Activated CD4-positive, alpha-beta T cell treated with anti-CD3 and anti-CD28 coated beads for 24 hours (primary cell): ENCODE data around the gene SPON2.

Source experiments
- DNase-seq, 2 donors: peaks; one replicate each; pipeline ENCODE4 v3.0.0-alpha.2; 2020; ENCODE audit warnings: low read depth in 2 of 2

The SPON2 gene

DNA sequence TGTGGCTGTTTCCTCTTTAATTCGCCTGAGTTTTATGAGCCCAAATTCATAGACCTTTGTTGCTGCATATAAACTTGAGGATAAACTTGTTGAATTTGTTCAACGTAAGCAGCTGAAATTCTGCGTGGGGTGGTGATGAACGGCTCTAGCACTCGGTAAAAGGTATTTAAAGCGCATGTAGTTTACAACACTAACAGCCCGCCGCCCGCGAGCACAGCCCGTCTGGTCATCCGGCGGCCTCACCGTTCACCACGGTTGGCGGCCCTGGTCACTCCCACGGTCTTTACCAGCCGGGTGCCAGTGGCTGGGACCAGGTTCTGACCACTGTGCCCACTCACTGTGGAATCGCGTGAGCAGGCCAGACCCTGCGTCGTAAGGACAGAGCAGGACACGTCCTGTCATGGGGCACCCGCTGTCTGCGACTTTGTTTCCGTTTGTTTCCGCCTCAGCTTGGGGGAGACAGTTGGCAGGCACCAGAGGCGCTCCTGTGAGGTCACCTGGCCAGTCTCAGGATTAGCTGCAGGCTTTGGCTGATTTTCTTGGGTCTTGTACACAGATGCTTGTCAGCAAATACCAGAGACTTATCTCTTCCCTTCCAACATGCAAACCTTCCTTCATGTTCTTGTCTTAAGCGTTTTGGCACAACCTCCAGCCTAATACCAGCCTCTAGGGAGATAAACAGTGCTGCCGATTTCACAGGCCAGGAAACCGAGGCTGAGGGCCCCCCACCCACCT, 36.8 kb upstream of the SPON2 start:
- DNase-seq: no peak

DNA sequence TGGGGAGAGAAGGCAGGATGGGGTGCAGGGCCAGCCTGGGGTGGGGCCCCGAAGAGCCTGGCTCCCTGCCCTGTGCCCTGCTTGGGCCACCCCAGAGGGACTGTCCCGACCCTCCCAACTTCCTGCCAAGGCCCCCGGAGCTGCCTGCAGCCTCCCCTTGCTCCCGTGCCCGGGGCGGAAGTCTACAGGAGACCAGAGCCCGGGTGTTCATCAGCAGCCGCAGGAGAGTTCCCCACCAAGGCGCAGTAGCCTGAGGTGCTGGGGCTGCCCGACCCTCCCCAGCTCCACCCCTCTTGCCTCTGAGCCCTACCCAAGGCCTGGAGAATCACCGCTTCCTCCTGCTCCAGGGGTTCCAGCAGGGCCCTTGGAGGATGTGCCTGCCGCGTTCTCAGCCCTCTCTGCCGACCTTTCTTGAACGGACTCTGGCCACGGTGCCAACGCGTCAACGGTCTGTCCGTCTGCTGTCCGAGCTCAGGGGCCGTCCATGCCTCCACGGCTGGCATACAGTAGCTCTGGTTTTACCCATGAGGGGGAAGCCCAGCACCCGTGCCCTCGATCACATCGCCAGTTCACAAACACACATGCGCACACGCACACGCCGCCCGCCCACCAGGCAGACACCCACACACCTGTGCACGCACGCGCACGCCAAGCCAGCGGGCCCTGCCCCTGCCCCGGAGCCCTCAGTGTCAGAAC, 36.0 kb upstream of the SPON2 start:
- DNase-seq: no peak

DNA sequence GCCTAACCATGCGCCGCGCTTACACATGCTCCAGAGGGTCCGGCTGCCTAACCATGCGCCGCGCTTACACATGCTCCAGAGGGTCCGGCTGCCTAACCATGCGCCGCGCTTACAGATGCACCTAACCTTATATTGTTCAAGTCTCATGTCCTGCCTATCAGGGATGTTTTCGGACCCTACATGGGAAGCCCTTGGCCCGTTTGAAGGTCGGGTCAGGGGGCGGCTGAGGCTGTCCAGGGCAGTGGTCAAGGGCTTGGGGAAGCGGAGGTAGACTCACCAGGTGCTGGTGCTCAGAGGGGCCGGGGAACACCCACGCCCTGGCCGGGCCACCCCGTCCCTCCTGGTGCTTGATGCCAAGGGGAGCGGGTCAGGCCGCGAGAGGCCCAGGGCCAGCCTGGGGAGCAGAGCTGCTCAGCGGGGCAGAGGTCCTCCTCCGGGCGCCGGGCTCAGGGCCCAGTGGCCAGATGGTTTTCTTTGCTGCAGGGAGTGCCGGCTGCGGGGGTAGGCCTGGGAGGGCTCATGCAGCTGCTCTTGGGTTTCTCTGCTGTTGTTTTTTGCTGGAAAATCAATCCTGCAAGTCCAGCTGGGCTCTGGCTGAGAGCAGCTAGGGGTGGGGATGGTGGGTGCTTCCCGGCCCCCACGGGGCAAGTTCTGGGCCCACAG, 35.4 kb upstream of the SPON2 start:
- no peak for DNase-seq

DNA sequence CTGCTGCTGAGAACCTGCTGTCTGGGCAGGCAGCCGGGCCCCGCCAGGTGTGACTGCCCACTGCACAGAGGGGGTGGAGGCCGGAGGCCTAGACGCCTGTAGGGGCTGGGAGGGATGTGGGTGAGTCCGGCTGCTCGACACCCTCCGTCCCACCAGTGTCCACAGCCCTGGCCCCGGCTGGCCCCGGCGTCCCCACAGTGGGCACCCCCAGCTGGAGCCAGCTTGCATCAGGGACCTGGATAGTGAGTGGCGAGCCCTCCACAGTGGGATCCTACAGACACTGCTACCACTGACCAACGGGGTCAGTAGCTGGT, 34.7 kb upstream of the SPON2 start:
- DNase-seq: no peak

DNA sequence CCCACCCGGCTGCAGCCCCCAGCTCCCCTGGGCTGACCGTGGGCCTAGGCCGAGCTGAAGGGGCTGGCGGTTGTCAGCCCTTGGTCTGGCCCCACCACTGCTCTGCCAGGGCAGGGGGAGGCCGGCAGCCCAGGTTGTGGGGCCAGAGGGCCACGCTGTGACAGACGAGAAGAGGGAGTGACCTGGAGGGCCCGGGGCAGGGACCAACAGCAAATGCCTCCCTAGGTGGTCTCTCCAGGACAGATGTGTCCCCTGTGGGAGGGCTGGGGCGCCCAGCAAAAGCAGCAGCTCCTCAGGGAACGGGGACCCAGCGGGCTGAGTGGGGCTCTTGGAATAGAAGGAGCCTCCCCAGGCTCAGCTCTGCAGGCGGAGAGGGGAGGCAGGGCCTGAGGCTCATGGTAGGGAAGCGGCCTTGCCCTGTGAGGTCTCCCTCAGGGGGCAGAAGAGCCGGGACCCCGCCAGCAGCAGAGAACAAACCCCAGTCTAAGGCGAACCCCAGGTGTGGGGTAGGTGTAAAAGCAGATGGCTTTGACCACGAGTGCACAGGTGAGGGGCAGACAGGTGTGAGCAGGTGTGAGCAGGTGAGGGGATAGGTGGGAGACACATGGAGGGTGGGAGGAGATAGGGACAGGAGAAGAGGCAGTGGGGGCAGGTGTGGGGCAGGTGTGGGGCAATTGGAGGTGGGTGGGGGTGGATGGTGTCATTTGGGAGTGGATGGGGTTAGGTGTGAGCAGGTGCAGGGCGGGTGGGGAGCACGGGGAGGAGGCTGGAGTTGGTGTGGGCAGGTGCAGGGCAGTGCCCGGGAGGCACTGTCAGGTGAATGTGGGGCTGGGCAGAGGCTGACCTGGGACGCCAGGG, 34.1 kb upstream of the SPON2 start:
- DNase-seq: no peak

DNA sequence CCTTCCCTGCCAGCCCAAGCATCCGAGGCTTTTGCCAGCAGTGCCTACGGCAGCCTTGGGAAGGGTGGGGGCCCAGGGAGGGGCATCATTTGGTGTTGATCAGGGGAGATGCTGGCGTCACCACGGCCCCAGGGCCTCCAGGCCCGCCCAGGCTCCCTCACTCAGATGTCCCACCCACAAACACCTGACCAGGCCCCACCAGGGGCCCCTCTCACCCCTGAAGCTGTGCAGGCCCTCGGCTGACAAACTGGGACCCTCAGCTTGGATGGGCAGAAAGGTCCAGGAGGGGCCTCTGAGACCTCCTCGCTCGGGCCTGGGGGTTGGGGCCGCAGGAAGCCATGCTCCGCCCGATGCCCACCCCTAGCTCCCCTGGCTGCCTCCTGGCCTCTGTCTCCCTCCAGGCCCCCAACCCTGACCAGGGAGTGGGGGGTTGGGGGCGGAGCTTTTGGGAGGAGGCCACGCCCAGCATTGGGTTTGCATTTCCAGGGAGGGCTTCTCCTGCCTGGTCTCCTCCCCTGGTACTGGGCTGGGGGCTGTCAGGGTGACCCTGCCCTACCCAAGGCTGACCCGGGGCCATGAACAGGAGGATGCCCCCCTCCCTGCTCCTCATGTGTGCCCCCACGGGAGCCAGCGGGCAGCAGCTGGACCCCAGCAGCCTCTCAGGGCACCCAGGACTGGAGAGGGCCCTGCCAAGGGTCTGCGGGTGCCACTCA, 33.4 kb upstream of the SPON2 start:
- no peak for DNase-seq

DNA sequence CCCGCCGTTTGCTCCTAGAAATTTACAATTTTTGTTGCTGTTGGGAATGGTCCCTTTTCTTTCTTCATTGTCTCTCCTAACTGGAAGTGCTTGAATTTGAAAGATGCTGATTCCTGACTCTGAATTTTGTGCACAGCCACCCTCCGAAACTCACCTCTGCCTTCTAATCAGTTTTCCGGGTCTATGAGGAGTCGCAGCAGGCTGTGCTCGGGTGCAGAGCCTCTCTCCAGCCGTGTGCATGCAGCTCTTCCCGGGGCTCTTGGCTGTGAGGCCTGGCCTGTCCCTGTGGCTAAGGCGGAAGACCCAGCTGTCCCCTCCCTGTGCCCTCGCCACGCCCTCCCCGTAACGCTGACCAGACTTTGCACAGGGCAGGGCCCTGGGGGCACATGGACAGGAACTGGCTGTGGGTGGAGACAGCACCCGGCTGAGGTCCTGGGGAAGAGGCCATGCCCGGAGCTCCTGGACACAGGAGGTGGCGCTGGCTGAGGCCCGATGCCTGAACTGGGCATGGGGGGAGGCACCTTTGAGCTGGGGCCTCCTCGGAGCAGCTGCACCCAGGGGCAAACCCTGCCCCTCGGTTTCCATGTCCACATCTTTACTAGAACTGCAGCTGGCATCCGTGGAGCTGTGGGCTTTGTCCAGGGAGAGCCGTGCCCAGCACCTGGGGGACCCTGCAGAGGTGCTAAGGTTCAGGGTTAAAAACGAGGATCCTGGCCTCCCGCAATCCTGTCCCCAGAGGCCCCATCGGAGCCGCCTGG, 32.6 kb upstream of the SPON2 start:
- DNase-seq: no peak

DNA sequence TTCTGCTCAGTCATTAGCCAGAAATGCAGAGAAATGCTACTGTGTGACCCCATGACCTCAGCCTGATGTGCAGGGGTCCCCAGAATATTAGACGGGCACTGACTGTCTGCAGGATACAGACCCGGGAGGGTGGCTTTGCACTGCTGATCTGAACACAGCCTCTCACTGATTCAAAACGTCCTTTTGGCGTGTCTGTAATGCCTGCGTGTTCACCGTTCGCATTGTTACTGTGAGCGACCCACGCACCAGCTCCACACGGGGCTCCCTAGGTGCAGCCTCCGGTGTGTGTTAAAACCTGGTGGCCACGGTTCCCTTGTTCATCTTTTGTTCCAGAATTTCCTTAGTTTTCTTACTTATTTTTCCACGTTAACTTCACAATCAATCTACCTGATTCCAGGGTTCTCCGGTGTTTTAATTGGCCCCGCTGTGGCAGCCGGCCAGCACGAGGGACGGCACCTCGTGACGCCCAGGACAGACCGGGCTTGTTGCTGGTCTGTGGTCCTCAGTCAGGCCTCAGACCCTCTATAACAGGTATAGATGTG, 32.0 kb upstream of the SPON2 start:
- DNase-seq: no peak

DNA sequence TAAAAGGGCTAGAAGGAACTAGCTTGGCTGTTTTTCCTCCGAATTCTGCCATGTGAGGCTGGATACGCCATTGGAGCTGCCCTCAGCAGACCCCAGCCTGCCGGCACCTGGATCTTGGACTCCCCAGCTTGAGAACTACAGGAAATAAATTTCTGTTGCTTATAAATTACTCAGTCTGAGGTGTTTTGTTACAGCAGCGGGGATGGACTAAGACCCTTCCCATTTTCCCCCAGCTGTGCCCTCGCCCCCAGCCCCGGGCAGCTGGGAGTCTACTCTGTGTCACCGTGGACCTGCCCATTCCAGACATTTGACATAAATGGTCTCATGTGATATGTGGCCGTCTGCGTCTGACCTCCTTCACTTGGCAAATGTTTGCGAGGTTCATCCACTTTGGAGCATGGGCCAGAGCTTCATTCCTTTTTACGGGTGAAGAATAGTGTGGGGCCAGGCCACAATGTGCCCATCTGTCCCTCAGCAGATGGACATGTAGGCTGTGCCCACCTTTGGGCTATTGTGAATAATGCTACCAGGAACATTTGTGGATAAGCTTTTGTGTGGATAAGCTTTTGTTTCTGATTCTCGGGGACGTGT, 30.7 kb upstream of the SPON2 start:
- DNase-seq: no peak

DNA sequence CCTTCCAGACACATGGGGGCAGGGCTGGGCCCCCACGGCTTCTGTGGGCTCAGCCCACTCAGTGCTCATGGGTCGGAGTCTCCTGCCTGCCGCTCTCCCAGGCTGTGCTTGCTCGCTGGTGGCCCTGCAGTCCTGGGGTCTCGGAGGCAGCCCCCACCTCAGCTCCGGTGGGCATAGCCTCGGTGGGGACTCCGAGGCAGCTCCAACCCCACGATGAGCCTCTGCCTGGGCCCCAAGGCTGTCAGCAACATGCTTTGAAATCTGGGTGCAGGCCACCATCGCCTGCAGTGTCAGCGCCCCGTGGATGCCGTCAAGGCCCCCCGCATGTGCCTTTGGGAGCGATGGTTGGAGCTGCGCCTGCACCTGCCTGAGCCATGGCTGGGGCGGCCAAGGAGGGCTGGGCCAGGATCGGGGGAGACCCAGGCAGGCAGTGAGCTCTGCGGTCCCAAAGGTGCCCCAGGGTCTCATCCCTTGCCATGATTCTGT, 30.2 kb upstream of the SPON2 start:
- no peak for DNase-seq

DNA sequence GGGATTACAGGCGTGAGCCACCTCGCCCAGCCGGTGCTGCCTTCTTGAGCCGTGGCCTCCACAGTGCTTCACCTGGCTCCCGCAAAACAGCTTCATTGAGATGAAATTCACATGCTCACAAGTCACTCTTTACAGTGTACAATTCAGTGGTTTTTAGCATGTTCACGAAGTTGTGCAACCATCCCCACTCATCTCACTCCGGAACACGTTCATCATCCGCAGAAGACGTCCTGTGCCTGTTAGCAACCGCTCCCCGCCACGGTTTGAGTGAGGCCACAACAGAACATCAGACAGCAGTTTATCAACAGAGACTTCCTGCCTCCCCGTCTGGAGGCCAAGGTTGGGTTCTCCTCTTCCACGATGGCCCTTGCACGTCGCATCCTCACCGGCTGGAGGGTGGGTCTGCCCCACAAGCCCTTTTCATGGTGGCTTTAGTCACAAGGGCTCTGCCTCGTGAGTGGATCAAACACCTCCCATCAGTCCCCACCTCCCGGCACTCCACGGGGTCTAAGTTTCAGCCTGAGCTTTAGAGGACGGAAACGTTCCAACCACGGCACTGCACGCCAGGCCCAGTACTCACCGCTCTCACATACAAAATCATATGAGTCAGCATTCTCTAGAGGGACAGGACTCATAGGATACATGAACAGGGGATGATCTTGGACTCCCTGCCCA, 29.6 kb upstream of the SPON2 start:
- peak; percentile 54 to 58 for DNase-seq

DNA sequence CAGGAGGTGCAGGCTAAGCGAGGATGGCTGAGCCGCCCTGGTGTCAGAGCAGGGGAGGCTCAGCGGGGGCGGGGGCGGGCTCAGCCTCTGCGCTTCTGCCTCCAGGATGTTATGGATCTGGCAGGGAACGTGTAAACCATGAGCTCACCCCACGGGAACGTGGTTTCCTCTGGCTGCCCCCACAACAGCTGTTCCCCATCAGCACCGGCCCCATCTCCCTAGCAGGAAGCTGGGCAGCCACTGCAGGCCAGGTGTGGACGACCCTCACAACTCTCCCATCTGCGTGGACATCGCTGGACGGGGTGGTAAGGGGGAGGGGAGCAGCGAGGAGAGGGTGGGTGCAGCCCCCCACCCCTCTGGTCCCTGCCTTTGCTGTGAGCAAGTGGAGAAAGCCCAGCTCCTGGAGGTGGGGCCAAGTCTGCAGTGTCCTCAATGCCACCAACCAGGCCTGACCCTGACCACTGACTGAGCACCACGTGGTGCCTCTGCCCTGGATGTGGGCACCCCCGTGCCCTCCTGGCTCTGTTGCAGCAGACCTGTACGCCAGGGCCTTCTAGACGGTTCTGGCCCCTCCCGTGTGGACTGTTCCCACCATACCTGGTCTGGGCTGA, 28.1 kb upstream of the SPON2 start:
- no peak for DNase-seq

DNA sequence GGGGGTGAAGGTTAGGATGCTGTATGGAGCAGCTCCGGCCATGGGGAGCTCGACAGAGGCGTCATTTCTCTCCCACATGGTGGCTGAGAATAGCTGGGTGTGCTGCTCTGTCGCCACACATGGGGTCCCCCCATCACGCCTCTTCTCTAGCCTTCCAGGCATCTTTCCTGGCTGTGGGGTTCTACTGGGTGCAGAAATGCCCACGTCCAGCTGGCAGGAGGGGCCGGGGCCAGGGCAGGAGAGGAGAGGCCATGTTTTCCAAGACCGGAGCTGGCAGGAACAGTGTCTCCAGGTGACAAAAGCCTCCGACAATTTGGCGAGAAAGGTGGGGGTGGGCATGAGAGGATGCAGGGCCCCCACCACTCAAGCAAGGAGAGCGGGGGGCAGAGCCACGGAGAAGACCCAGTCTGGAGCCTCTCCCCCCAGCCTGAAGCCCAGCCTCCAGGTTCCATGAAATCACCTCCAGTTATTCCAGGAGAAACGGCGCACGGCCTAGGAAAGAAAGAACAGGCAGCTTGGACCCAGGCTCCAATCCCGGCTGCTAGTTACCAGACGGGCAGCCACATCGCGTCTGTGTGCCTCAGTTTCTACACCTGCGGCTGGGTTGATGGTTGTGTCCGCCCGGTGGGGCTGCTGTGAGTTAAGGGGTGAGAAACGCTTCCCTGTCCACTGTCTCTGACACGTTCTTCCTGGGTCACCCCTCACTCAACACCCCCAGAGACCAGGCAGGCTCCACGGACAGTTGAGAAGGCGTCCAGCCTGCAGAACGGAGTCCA, 27.4 kb upstream of the SPON2 start:
- DNase-seq: no peak

DNA sequence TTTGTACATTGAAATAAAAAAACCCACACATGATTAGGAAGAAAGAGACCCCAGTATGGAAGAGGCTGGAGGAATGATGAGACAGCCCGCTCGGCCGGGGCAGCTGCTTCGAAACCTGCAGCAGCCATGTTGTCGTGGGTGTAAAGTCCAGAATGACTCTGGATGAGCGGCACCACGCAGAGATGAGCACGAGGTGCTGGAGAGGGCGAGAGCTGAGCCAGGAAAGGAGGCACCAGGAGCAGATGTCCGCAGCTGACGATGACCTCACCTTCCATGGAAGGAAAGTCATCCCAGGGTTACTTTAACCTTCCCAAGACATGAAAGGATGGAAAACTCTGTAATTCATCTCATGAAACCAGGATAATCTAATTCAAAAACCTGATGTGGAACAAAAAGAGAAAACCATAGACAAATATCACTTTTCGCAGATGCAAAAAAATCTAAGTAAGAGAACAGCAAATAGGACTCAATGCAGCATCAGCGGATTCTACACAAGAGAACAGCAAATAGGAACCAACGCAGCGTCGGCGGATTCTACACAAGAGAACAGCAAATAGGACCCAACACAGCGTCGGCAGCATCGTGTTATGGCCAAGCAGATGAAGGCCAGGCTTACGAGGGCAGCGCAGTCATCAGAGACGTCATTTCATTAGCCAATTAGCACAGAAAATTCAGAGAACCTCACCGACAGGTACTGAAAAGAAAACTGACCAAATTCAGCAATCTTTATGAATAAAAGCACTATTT, 25.9 kb upstream of the SPON2 start:
- no peak for DNase-seq

DNA sequence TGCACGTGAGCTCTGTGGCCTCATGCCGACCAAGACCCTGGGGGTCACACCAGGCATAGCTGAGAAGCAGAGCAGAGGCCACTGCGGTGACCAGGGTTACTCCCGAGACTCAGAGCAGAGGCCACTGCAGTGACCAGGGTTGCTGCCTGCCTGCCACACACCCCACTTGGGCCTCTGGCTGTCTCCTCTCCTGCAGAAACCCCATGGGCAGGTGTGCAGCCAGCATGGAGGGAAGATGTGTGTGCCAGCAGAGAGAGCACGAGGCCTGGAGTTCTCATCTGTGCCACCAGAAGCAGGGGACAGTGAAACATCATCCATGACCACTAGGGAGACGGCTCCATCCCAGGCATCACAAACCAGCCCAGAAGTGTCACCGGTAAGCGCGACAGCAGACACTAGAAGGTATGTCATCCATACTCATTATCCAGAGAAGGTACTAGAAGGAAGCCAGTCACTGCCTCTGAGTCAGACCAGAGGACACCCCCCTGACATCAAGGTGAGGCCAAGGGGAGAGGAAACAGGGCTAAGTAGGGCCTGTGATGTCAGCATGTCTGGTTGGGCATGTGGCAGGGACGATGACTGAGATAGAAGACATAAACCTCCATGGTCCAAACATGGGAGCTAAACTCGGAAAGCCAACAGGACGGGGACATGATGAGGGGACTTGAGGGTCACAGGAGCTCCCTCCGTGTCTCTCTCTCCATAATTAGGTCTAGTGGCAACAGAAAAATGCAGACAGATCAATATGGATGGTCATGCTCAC, 24.2 kb upstream of the SPON2 start:
- no peak for DNase-seq

DNA sequence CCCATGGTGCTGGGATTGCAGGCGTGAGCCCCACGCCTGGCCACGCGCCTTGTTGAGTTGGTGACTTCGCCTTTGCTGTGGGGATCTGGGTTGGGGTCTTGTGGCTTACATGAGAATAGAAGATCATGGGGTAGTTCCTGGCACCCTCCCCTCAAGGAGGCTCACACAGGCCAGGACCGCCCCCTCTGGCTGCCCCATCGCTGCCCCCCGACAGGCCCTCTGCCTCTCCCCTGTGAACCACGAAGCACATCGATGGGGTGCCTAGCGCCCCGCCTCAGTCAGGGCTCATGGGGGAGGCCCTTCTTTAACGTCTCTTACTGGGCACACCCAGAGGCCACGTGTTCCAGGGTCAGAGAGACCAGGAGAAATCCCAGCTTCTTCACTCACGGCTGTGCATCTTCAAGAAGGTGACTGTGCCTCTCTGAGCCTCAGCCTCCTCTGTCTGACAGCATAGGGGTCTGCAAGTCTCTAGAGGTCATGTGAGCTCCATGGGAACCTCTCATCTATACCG, 23.6 kb upstream of the SPON2 start:
- no peak for DNase-seq
